ENCODE measurements around the gene SIGLEC7.

Gene SIGLEC7

DNA sequence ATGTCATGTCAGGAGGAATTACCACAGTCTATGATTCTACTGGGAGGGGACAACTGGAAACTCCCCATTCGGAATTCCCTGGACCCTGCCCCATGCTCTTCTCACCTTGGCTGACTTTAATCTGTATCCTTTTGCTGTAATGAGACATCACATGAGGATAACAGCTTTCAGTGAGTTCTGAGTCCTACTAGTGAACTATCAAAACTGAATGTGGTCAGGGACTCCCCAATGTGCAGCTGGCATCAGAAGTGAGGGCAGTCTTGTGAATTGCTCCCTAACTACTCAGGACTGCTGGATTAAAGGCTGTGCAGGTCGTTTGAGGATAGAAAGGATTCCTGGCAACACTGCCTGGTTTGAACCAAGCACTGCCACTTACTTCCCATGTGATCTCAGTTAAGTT is 15.2 kb downstream of the SIGLEC7 start:
- Histone ChIP-seq H3K4me3 (replicated peaks; ENCODE audit: low read depth, low read length) (no peak overlapping the region), H3K36me3 (ENCODE audit: control insufficient read depth, insufficient read depth, low read length) (no peaks in the 10 kb centered on the region), H3K27me3 (replicated peaks; ENCODE audit: control insufficient read depth, insufficient read depth, low read length) (peaks cover 2% of the 10 kb centered on the region; the same call in 1 of the 2 replicates)
- no peak for TF ChIP-seq CTCF (IDR thresholded peaks at IDR 0.05; ENCODE audit: insufficient read depth, low read length, poor library complexity, severe bottlenecking)
- DNase-seq (ENCODE audit: extremely low read depth, insufficient read length), result no peak

GRCh38 chr19:51158474-51159129 is 16.5 kb downstream of the SIGLEC7 start:
- H3K36me3 ChIP-seq (ENCODE audit: control insufficient read depth, insufficient read depth, low read length), result no peaks in the 10 kb centered on the region
- no peak overlapping the region for H3K4me3 ChIP-seq (replicated peaks; ENCODE audit: low read depth, low read length)
- peak; percentile 82 for TF ChIP-seq CTCF (IDR thresholded peaks at IDR 0.05; ENCODE audit: insufficient read depth, low read length, poor library complexity, severe bottlenecking)
- no peak for DNase-seq (ENCODE audit: extremely low read depth, insufficient read length)
- H3K27me3 ChIP-seq (replicated peaks; ENCODE audit: control insufficient read depth, insufficient read depth, low read length), result no peaks in the 10 kb centered on the region; the same call in 1 of the 2 replicates

DNA sequence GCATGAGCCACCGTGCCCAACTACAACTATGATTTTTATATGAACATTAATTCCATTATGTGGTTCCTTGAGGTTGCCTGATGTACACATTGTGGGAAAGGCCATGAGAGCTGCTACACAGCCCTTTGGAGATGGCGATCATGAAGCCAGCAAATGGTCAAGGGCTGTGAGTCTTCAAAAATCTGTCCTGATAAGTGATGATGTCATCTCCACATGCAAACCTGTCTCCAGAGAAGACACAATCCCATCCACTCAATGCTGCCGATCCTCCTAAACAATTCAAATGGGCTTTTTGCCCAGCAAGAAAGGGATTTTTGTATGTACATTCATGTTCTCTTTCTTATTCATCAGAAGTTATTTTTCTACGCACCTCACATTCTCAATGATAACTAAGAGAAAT is 17.6 kb downstream of the SIGLEC7 start:
- no peak overlapping the region for H3K4me3 ChIP-seq (replicated peaks; ENCODE audit: low read depth, low read length)
- no peaks in the 10 kb centered on the region for H3K27me3 ChIP-seq (replicated peaks; ENCODE audit: control insufficient read depth, insufficient read depth, low read length)
- TF ChIP-seq CTCF (IDR thresholded peaks at IDR 0.05; ENCODE audit: insufficient read depth, low read length, poor library complexity, severe bottlenecking), result no peak
- H3K36me3 ChIP-seq (ENCODE audit: control insufficient read depth, insufficient read depth, low read length), result no peaks in the 10 kb centered on the region
- DNase-seq (ENCODE audit: extremely low read depth, insufficient read length), result no peak

- no peak for DNase-seq (ENCODE audit: extremely low read depth, insufficient read length)
- TF ChIP-seq CTCF (IDR thresholded peaks at IDR 0.05; ENCODE audit: insufficient read depth, low read length, poor library complexity, severe bottlenecking), result no peak
- Histone ChIP-seq H3K4me3 (replicated peaks; ENCODE audit: low read depth, low read length) (no peak overlapping the region), H3K36me3 (ENCODE audit: control insufficient read depth, insufficient read depth, low read length) (no peaks in the 10 kb centered on the region), H3K27me3 (replicated peaks; ENCODE audit: control insufficient read depth, insufficient read depth, low read length) (no peaks in the 10 kb centered on the region)
Observed at GRCh38 chr19:51161266-51161665, 19.2 kb downstream of the SIGLEC7 start.

- no peak for TF ChIP-seq CTCF (IDR thresholded peaks at IDR 0.05; ENCODE audit: insufficient read depth, low read length, poor library complexity, severe bottlenecking)
- no peak overlapping the region for H3K4me3 ChIP-seq (replicated peaks; ENCODE audit: low read depth, low read length)
- no peaks in the 10 kb centered on the region for H3K27me3 ChIP-seq (replicated peaks; ENCODE audit: control insufficient read depth, insufficient read depth, low read length)
- H3K36me3 ChIP-seq (ENCODE audit: control insufficient read depth, insufficient read depth, low read length), result no peaks in the 10 kb centered on the region
- DNase-seq (ENCODE audit: extremely low read depth, insufficient read length), result no peak
Observed at GRCh38 chr19:51161867-51162496, 19.9 kb downstream of the SIGLEC7 start.
